Hindlimb muscle (tissue), 1 donor: ENCODE measurements around the gene TMEM233. TPM values are rescaled to one million over a fixed set of nuclear protein-coding genes. Genes with fewer than 3 reads are reported as not detected.
"Not testable (repeated sequence)": the region's sequence is repeated elsewhere in the genome, so short reads cannot be mapped to it uniquely, and the experiment has no call there.

ENCODE experiments used
- DNase-seq: peaks from one replicate; pipeline ENCODE4 v3.0.0-alpha.2; 2013
- polyA plus RNA-seq: library from polyadenylated mRNA; unstranded; fragments of 120-200 nt; gene quantifications from one replicate; pipeline ENCODE4 v1.2.1, GENCODE V29; 2013; ENCODE audit not compliant: insufficient read length

Gene TMEM233
- polyA plus RNA-seq, 1 donor = 4.9 TPM

GRCh38 chr12:119613319-119613936, 19.9 kb downstream of the TMEM233 start:
- no peak for DNase-seq

DNA sequence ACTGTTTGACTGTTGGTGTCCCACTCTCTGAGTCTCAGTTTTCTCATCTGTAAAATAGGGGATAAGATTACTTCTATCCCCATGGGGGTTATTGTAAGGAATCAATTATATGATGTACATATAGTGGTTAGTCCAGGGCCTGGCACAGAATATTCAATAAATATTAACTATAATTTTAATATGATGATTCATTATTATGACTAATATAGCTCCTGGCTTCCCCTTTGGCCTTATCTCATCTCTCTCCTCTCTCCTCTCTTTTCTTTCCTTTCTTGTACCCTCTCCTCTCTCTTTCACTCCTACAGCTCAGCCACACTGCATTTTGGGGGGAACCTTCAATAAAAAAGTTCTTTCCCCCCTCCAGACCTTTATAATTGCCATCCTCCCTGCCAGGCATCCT, 21.1 kb downstream of the TMEM233 start:
- DNase-seq = no peak

- DNase-seq = no peak
Observed at GRCh38 chr12:119615518-119616475, 22.2 kb downstream of the TMEM233 start.

GRCh38 chr12:119618328-119618896, 24.8 kb downstream of the TMEM233 start:
- DNase-seq = not testable (repeated sequence)

GRCh38 chr12:119620490-119620889, 26.9 kb downstream of the TMEM233 start:
- no peak for DNase-seq

GRCh38 chr12:119621878-119622277, 28.3 kb downstream of the TMEM233 start:
- no peak for DNase-seq

GRCh38 chr12:119624966-119625365, 31.4 kb downstream of the TMEM233 start:
- no peak for DNase-seq

DNA sequence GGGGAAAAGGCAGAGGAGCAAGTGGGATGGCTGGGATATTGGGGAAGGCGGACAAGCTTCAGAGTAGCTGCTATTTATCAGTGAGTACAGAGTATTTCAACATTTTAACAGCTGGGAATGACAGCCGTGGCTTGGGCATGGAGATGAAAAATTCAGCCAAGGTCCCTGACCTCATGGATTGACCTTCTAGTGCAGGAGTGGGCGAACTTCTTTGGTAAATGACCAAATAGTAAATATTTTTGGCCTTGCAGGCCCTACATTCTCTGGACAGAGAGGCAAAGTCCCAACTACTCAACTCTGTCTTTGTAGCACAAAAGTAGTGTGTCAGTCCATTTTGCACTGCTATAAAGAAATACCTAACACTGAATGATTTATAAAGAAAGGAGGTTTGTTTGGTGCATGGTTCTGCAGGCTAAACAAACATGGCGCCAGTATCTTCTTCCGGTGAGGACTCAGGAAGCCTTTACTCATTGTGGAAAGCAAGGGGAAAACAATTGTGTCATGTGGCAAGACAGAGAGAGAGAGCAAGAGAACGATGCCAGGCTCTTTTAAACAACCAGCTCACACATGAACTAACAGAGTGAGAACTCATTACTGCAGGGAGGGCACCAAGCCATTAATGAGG, 33.6 kb downstream of the TMEM233 start:
- DNase-seq = no peak

GRCh38 chr12:119627686-119628085, 34.1 kb downstream of the TMEM233 start:
- DNase-seq = no peak

DNA sequence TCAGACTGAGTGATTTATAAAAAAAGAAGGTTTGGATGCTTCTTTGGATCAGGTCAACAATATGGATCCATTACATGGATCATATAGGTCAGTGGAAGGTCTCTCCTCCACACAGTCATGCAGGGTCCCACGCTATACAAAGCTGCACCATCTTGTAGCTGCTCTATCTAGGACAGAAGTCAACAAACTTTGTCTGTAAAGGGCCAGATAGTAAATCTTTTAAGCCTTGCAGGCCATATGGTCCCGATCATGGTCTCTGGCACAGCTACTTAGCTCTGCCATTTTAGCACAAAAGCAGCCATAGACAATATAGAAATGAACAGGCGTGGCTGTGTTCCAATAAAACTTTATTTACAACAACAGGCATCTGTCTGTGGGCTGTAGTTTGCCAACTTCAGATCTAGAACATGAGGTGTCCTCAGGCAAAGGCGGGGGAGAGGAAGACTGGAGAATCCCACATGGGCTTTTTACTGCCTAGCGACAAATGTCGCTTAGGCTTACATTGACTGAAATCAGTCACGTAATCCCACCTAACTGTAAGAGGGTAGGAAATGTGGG, 36.7 kb downstream of the TMEM233 start:
- DNase-seq = no peak

DNA sequence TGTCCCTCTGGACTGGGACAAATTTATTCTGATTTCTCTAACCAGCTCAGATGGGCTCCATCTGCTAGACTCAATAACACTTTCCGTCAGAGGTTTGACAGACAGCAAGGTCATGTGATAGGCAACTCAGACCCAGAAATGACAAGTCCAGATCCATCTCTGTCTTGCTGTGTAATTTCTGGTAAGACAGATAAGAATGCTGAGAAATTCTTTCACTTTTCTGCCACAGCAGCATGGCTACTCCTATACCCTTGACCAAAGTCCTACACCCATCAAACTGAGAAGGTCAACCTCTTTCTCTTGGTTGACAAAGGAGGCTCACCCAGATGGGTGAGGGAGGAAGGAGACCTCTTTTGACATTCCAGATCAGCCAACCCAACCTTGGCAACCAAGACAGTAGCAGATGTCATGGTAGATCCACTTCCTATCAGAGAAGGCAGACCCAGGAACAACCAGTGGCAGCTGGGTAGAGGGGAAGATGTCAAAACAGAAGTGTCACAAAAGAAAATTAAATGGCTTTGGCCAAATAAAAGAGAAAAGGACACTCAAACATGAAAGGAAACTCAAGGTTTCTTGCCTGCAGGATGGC, 37.5 kb downstream of the TMEM233 start:
- no peak for DNase-seq

GRCh38 chr12:119631930-119632678, 38.5 kb downstream of the TMEM233 start:
- no peak for DNase-seq

DNA sequence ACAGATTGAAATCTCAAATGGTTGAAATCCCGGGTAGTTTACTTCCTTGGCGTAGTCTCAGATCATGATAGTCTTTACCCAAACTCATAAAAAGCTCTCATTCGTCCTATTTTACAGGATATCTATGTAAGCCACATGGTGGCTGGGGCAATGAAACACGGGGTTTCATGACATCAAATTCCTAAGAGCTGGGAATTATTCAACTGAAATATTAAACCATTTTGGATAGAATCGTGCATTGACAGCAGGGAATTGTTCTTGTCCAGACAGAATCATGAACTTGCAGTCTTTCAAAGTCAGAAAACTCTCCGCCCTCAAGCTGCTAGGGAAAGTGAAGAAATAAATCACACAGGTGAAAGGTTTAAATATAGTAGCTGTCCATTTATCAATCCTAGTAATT, 41.2 kb downstream of the TMEM233 start:
- no peak for DNase-seq

DNA sequence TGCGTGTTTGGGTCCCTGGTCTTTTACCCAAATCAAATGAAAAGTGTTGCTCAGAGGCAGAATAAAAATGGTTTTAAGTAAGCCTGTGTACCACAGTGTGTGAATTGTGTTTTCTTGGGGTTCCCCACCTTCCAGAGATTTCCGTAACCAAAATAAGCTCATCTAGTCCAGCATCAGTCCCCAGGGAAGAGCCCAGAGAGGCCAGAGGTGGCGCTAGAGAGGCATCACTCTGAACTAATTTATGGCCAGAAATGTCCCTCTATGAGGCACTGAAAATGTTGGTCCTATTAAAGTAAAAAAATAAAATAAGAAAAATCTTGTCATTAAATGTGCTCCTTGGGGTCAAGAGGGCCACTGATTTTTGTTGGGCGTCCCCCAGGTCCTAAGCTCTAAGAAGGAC, 49.4 kb downstream of the TMEM233 start:
- no peak for DNase-seq

DNA sequence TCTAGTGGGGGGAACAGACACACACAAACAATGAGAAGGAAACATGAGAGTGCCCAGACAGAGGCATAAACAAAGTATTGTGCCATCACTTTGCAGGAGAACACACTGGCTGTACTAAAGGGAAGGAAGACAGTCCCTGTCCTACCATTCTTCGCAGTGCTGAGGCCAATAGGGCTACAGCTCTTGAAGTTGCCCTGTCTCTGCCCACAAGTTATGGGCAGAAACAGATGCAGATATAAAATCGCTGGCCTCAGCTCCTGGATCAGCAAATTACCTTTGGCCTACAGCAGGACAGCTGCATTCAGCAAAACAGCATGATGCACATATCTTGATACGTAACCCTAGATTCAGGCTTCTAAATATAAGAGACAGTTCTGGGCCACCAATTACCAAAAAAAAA, 51.4 kb downstream of the TMEM233 start:
- DNase-seq = no peak

GRCh38 chr12:119645535-119646059, 52.0 kb downstream of the TMEM233 start:
- no peak for DNase-seq

DNA sequence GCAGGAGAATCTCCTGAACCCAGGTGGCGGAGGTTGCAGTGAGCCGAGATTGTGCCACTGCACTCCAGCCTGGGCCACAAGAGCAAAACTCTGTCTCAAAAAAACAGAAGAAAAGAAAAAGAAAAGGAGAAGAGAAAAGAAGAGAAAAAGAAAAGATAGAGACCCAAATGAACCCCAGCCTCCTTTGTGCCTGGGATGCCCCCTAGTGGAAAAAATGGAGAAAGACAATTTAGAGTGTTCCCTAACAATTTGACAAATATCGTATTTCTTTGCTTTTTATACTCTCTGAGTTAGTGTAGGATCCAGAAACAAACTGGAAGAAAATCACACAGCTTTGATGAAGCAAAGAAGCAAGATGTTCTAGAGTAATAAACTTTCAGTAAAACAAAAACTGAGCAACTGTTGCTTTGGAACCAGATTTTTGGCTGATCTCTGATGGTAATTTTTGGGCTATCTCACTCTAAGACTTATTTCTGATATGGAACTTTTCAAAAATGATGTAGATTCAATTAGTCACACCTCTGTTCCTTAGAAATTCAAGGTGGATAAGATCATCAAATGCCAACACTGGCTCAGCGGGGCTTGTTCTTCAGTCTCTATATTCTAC, 55.7 kb downstream of the TMEM233 start:
- no peak for DNase-seq

DNA sequence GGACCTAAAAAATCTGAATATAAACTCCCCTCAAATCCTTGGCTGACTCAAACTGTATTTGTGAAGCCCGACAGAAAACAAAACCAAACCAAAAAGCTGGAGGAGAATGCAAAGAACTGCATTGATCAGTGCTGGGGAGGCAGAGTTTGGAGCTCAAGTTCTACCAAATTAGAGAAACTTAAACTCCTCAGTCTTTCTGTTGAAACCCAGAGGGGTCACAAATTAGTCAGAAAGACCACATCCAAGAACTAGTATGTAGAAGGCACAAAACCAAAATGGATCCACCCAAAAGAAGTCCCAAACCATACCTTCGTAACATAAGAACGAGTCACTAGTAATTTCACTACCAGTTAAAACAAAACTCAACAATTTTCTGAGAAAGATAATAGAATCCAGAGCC, 59.1 kb downstream of the TMEM233 start:
- no peak for DNase-seq

DNA sequence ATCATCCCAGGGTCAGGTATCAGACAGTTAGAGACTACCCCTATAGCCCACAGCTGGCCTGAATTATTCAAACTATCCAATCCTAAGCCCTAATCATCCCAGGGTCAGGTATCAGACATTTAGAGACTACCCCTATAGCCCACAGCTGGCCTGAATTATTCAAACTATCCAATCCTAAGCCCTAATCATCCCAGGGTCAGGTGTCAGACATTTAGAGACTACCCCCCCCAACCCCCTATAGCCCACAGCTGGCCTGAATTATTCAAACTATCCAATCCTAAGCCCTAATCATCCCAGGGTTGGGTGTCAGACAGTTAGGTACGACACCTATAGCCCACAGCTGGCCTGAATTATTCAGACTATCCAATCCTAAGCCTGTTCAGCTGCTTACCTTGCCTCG, 63.4 kb downstream of the TMEM233 start:
- not testable (repeated sequence) for DNase-seq

DNA sequence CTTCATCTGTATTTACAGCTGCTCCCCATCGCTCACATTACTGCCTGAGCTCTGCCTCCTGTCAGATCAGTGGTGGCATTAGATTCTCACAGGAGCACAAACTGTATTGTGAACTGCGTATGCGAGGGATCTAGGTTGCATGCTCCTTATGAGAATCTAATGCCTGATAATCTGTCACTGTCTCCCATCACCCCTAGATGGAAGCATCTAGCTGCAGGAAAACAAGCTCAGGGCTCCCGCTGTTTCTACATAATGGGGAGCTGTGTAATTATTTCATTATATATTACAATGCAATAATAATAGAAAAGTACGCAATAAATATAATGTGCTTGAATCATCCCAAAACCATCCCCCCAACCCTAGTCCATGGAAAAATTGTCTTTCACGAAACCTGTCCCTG, 64.6 kb downstream of the TMEM233 start:
- not testable (repeated sequence) for DNase-seq
